ENCODE data around the gene NF2.
"Not testable (repeated sequence)": the region's sequence is repeated elsewhere in the genome, so short reads cannot be mapped to it uniquely, and the experiment has no call there.

The NF2 gene

DNA sequence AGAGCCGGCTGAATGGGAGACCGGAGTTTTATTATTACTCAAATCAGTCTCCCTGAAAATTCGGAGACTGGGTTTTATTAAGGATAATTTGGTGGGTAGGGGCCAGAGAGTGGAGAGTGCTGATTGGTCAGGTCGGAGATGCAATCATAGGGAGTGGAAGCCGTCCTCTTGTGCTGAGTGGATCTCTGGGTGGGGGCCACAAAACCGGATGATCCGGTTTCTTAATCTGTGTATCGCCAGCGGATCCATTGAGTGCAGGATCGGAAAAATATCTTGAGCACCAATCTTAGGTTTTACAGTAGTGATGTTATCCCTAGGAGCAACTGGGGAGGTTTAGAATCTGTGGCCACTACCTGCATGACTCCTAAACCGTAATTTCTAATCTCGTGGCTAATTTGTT is 21.6 kb upstream of the NF2 start:
- TF ChIP-seq, protein P1, sequence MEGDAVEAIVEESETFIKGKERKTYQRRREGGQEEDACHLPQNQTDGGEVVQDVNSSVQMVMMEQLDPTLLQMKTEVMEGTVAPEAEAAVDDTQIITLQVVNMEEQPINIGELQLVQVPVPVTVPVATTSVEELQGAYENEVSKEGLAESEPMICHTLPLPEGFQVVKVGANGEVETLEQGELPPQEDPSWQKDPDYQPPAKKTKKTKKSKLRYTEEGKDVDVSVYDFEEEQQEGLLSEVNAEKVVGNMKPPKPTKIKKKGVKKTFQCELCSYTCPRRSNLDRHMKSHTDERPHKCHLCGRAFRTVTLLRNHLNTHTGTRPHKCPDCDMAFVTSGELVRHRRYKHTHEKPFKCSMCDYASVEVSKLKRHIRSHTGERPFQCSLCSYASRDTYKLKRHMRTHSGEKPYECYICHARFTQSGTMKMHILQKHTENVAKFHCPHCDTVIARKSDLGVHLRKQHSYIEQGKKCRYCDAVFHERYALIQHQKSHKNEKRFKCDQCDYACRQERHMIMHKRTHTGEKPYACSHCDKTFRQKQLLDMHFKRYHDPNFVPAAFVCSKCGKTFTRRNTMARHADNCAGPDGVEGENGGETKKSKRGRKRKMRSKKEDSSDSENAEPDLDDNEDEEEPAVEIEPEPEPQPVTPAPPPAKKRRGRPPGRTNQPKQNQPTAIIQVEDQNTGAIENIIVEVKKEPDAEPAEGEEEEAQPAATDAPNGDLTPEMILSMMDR (IDR thresholded peaks at IDR 0.05; ENCODE audit: borderline replicate concordance, insufficient read depth, low read depth, low read length), result no peak
- no peak overlapping the region for H3K4me3 ChIP-seq (ENCODE audit: low read depth, low read length)

DNA sequence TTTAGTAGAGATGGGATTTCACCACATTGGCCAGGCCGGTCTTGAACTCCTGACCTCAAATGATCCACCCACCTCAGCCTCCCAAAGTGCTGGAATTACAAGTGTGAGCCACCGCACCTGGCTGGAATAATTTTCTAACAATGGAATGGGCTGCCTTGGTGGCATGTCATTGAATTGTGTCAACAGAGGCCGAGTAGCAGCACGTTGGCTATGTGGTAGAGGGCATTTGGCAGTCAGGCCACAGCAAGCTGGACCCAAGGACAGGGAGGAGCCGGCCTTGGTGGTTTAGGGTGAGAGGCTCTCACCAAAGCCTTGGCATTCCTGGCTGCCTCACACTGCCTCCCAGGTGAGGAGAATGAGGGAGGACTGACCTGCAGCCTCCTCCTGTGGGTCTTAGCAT is 18.5 kb upstream of the NF2 start:
- TF ChIP-seq, protein P1 (IDR thresholded peaks at IDR 0.05; ENCODE audit: borderline replicate concordance, insufficient read depth, low read depth, low read length), result no peak
- H3K4me3 ChIP-seq (ENCODE audit: low read depth, low read length), result no peak overlapping the region

DNA sequence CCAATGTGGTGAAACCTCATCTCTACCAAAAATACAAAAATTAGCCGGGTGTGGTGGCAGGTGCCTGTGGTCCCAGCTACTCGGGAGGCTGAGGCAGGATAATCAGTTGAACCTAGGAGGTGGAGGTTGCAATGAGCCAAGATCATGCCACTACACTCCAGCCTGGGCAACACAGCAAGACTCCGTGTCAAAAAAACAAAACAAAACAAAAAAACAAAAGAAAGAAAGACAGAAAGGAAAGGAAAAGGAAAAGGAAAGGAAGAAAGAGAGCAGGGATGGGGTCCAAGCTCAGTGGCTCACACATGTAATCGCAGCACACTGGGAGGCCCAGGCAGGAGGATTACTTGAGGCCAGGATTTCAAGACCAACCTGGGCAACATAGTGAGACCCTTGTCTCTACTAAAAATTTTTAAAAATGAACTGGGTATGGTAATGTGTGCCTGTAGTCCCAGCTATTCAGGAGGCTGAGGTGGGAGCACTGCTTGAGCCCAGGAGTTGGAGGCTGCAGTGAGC is 17.2 kb upstream of the NF2 start:
- H3K4me3 ChIP-seq (ENCODE audit: low read depth, low read length), result not testable (repeated sequence)

DNA sequence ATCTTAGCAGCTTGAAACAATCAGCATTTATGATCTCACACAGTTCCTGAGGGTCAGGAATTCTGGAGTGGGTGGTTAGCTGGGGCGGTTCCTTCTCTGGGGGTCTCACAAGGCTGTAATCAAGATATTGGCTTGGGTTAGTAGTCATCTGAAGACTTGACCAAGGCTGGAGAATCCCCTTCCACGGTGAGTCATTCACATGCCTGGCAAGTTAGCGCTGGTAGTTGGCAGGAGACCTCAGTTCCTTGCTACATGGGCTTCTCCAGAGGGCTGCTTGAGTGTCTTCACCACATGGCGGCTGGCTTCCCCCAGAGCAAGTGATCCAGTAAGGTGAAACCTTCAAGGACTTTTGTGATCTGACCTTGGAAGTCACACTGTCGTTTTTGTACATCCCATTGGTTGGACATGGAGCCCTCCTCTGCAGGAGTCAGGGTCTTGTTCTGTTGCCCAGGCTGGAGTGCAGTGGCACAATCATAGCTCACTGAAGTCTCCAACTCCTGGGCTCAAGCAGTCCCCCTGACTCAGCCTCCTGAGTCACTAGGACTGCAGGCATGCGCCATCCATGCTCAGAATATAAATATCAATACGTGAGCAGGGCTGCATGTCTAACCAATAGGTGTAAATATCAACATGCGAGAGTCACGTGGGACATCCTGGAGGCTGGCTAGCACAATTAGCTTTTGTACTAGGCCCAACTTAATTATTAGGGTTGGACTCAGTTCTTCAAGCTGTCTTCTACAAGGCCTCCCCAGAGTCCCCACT is 15.3 kb upstream of the NF2 start:
- TF ChIP-seq, protein P1 (IDR thresholded peaks at IDR 0.05; ENCODE audit: borderline replicate concordance, insufficient read depth, low read depth, low read length), result no peak
- H3K4me3 ChIP-seq (ENCODE audit: low read depth, low read length), result no peak overlapping the region

DNA sequence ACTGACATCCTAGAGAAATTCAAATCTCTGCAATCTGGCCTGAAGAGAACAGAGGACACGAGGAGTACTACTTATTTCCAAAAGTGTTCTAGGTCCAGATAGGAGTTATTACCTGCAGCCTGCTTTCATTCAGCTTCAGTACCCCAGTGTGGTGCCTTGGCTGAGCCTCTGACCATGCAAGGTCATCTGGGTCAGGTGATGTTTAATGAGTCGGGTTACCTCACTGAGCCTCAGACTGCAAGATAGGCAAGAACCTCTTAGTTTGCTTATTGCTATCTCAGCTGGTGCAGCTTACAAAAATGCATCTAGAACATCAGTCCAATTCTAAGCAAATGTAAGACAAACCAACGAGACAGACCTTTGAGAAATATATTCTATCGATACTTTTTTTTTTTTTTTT is 9.5 kb upstream of the NF2 start:
- TF ChIP-seq, protein P1 (IDR thresholded peaks at IDR 0.05; ENCODE audit: borderline replicate concordance, insufficient read depth, low read depth, low read length), result no peak
- H3K4me3 ChIP-seq (ENCODE audit: low read depth, low read length), result no peak overlapping the region

DNA sequence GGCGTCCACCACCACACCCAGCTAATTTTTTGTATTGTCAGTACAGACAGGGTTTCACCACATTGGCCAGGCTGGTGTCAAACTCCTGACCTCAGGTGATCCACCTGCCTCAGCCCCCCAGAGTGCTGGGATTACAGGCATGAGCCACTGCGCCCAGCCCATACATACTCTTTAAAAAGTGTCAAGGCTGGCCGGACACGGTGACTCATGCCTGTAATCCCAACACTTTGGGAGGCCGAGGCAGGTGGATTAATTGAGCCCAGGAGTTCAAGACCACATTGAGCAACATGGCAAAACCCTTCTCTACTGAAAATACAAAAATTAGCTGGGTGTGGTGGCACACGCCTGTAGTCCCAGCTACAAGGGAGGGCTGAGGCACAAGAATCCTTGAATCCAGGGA is 9.0 kb upstream of the NF2 start:
- H3K4me3 ChIP-seq (ENCODE audit: low read depth, low read length), result not testable (repeated sequence)

DNA sequence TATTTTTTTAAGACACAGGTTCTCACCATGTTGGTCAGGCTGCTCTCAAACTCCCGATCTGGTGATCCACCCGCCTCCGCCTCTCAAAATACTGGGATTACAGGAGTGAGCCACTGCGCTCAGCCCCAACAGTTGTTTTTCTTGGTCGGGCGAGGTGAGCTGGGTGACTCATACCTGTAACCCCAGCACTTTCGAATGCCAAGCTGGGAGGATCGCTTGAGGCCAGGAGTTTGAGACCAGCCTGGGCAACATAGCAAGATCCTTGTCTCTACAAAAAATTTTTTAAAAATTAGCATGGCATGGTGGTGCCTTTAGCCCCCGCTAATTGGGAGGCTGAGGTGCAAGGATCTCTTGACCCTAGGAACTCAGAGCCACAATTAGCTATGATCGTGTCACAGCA is 7.0 kb upstream of the NF2 start:
- no peak overlapping the region for H3K4me3 ChIP-seq (ENCODE audit: low read depth, low read length)
- TF ChIP-seq, protein P1 (IDR thresholded peaks at IDR 0.05; ENCODE audit: borderline replicate concordance, insufficient read depth, low read depth, low read length), result no peak

DNA sequence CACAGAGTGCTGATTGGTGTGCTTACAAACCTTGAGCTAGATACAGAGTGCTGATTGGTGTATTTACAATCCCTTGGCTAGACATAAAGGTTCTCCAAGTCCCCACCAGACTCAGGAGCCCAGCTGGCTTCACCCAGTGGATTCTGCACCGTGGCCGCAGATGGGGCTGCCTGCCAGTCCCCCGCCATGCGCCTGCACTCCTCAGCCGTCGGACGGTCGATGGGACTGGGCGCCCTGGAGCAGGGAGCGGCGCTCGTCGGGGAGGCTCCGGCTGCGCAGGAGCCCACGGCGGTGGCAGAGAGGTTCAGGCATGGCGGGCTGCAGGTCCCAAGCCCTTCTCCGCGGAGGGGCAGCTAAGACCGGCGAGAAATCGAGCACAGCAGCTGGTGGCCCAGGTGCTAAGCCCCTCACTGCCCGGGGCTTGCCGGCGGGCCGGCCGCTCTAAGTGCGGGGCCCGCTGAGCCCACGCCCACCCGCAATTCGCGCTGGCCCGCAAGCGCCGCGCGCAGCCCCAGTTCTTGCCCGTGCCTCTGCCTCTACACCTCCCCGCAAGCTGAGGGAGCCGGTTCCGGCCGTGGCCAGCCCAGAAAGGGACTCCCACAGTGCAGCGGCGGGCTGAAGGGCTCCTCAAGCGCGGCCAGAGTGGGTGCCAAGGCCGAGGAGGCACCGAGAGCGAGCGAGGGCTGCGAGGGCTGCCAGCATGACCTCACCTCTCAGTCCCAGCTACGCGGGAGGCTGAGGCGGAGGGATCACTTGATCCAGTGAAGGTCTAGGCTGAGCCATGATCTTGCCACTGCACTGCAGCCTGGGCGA is 5.4 kb upstream of the NF2 start:
- not testable (repeated sequence) for H3K4me3 ChIP-seq (ENCODE audit: low read depth, low read length)
